Panc1 (cell line): ENCODE results near the gene PDE12.

Experiments
- CTCF ChIP-seq: fragments of 450-650 bp; IDR thresholded peaks from 2 replicates; pipeline ENCODE4 v1.5.1; 2017; ENCODE audit warnings: mild to moderate bottlenecking
- POLR2AphosphoS5 ChIP-seq: IDR thresholded peaks from 2 replicates; pipeline ENCODE4 v1.6.1; 2012; ENCODE audit warnings: mild to moderate bottlenecking, low read depth, low read length, moderate library complexity
- REST ChIP-seq, 2 experiments: IDR thresholded peaks; 2 replicates each; pipeline ENCODE4 v1.6.1; 2011 to 2012; ENCODE audit warnings: low read depth in 2 of 2, control low read depth in 1 of 2, low read length in 1 of 2, mild to moderate bottlenecking in 1 of 2, moderate library complexity in 1 of 2; ENCODE audit not compliant: insufficient read depth in 1 of 2

GRCh38 chr3:57598765-57599360 lies 42.8 kb downstream of the PDE12 start:
- TF ChIP-seq CTCF: no peak
- no peak for TF ChIP-seq POLR2AphosphoS5
- no peak for TF ChIP-seq REST (IDR thresholded peaks at IDR 0.05; ENCODE audit: insufficient read depth in 1 of 2, low read depth in 2 of 2, low read length in 1 of 2)
